ENCODE data around the gene DCAF8.

The DCAF8 gene

GRCh38 chr1:160200786-160201185 lies 61.6 kb downstream of the DCAF8 start:
- no peak for DNase-seq
- Histone ChIP-seq H3K36me3 (peaks cover 4% of the 10 kb centered on the region), H3K27ac (no peak overlapping the region), H3K27me3 (ENCODE audit: insufficient read depth, low read depth, severe bottlenecking) (no peaks in the 10 kb centered on the region), H3K4me3 (ENCODE audit: low read depth, low read length) (no peak overlapping the region), H3K9me3 (ENCODE audit: severe bottlenecking) (no peaks in the 10 kb centered on the region)
- TF ChIP-seq CTCF (IDR thresholded peaks at IDR 0.05; ENCODE audit: low read depth, low read length), result no peak

GRCh38 chr1:160197231-160197630 lies 65.1 kb downstream of the DCAF8 start:
- no peak for DNase-seq
- no peak overlapping the region for H3K4me3 ChIP-seq (ENCODE audit: low read depth, low read length)
- no peak overlapping the region; the same call in 1 of the 2 replicates for H3K27ac ChIP-seq
- no peaks in the 10 kb centered on the region for H3K27me3 ChIP-seq (ENCODE audit: insufficient read depth, low read depth, severe bottlenecking)
- no peaks in the 10 kb centered on the region for H3K9me3 ChIP-seq (ENCODE audit: severe bottlenecking)
- no peak for TF ChIP-seq CTCF (IDR thresholded peaks at IDR 0.05; ENCODE audit: low read depth, low read length)
- H3K36me3 ChIP-seq, result no peaks in the 10 kb centered on the region

- Histone ChIP-seq H3K4me3 (ENCODE audit: low read depth, low read length) (no peak overlapping the region), H3K9me3 (ENCODE audit: severe bottlenecking) (no peaks in the 10 kb centered on the region), H3K27ac (no peak overlapping the region), H3K36me3 (no peaks in the 10 kb centered on the region), H3K27me3 (ENCODE audit: insufficient read depth, low read depth, severe bottlenecking) (no peaks in the 10 kb centered on the region)
- no peak for DNase-seq
- no peak for TF ChIP-seq CTCF (IDR thresholded peaks at IDR 0.05; ENCODE audit: low read depth, low read length)
Observed at GRCh38 chr1:160196143-160196542, 66.2 kb downstream of the DCAF8 start.

GRCh38 chr1:160194737-160195059 lies 67.7 kb downstream of the DCAF8 start:
- DNase-seq, result no peak
- Histone ChIP-seq H3K27ac (no peak overlapping the region), H3K27me3 (ENCODE audit: insufficient read depth, low read depth, severe bottlenecking) (no peaks in the 10 kb centered on the region), H3K36me3 (no peaks in the 10 kb centered on the region), H3K9me3 (ENCODE audit: severe bottlenecking) (no peaks in the 10 kb centered on the region), H3K4me3 (ENCODE audit: low read depth, low read length) (no peak overlapping the region)
- no peak for TF ChIP-seq CTCF (IDR thresholded peaks at IDR 0.05; ENCODE audit: low read depth, low read length)

GRCh38 chr1:160193832-160194736 lies 68.3 kb downstream of the DCAF8 start:
- peak overlapping the region; percentile 83 for H3K27ac ChIP-seq
- no peak for TF ChIP-seq CTCF (IDR thresholded peaks at IDR 0.05; ENCODE audit: low read depth, low read length)
- no peak for DNase-seq
- no peaks in the 10 kb centered on the region for H3K9me3 ChIP-seq (ENCODE audit: severe bottlenecking)
- no peak overlapping the region for H3K4me3 ChIP-seq (ENCODE audit: low read depth, low read length)
- H3K27me3 ChIP-seq (ENCODE audit: insufficient read depth, low read depth, severe bottlenecking), result no peaks in the 10 kb centered on the region
- no peaks in the 10 kb centered on the region for H3K36me3 ChIP-seq

All from WERI-Rb-1 (cell line).